ENCODE measurements around the gene ZNF777.

ZNF777 gene

DNA sequence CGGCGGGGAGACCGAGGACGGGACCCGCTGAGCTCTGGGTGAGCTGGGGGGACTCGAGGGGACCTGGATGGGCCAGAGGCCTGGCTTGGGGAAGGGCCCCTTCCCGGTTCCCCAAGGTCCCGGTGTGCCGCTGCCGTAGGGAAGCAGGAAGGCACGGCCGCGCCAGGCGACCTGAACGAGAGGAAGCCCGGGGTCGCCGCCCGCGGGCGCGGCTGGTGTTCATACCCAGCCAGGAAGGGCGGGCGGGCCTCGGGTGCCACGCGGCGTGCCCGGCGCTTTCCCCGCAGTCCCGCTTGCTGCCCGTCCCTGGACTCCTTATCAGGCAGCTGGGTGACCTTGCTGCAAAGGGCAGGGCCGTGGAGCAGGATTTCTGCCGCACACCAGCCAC, 38.0 kb downstream of the ZNF777 start:
- Histone ChIP-seq H3K4me3 (ENCODE audit: low read length) (peak overlapping the region; percentile 57), H3K9ac (ENCODE audit: low read length) (peak overlapping the region; percentile 26; the same call in 1 of the 2 replicates), H2AFZ (ENCODE audit: low read length) (peak overlapping the region; percentile 98)

GRCh38 chr7:149422162-149422913, 38.5 kb downstream of the ZNF777 start:
- H3K27me3 ChIP-seq (replicated peaks; ENCODE audit: insufficient read depth, low read length) = no peaks in the 10 kb centered on the region
- H4K20me1 ChIP-seq (ENCODE audit: insufficient read depth, low read length) = no peaks in the 10 kb centered on the region
- peak overlapping the region; percentile 78 for H3K4me3 ChIP-seq (ENCODE audit: low read length)
- peak overlapping the region; percentile 64; the same call in 1 of the 2 replicates for H3K9ac ChIP-seq (ENCODE audit: low read length)
- H3K27ac ChIP-seq (ENCODE audit: low read length) = no peak overlapping the region
- peak overlapping the region; percentile 100 for H2AFZ ChIP-seq (ENCODE audit: low read length)
- peak overlapping the region; percentile 99 for H3K4me2 ChIP-seq (ENCODE audit: low read depth, low read length)
- peak; percentile 38 for TF ChIP-seq CTCF (IDR thresholded peaks at IDR 0.05; ENCODE audit: low read length)
- TF ChIP-seq EZH2phosphoT487 (IDR thresholded peaks at IDR 0.05; ENCODE audit: low read length) = no peak
- H3K9me3 ChIP-seq (replicated peaks; ENCODE audit: insufficient read depth, low read length) = no peaks in the 10 kb centered on the region
- no peaks in the 10 kb centered on the region for H3K36me3 ChIP-seq (replicated peaks; ENCODE audit: insufficient read depth, low read length)
- DNase-seq = peak; percentile 93
- H3K4me1 ChIP-seq (ENCODE audit: low read length) = no peaks in the 10 kb centered on the region
- H3K79me2 ChIP-seq (ENCODE audit: low read length) = no peaks in the 10 kb centered on the region
- H3F3A ChIP-seq (ENCODE audit: insufficient read depth, low read length) = no peaks in the 10 kb centered on the region
- no peaks in the 10 kb centered on the region for H3K9me2 ChIP-seq (replicated peaks; ENCODE audit: insufficient read depth, low read length)

More for the DNA sequence above, 38.0 kb downstream of the ZNF777 start:
- H3K27ac ChIP-seq (ENCODE audit: low read length) = no peak overlapping the region
- no peaks in the 10 kb centered on the region for H3K9me2 ChIP-seq (replicated peaks; ENCODE audit: insufficient read depth, low read length)
- DNase-seq = no peak
- H3K36me3 ChIP-seq (replicated peaks; ENCODE audit: insufficient read depth, low read length) = no peaks in the 10 kb centered on the region
- H3K27me3 ChIP-seq (replicated peaks; ENCODE audit: insufficient read depth, low read length) = no peaks in the 10 kb centered on the region
- H4K20me1 ChIP-seq (ENCODE audit: insufficient read depth, low read length) = no peaks in the 10 kb centered on the region
- no peaks in the 10 kb centered on the region for H3K9me3 ChIP-seq (replicated peaks; ENCODE audit: insufficient read depth, low read length)
- TF ChIP-seq CTCF (IDR thresholded peaks at IDR 0.05; ENCODE audit: low read length) (no peak), EZH2phosphoT487 (IDR thresholded peaks at IDR 0.05; ENCODE audit: low read length) (no peak), EZH2 (optimal IDR thresholded peaks at IDR 0.05; ENCODE audit: low read depth, low read length) (no peak)
- H3K4me2 ChIP-seq (ENCODE audit: low read depth, low read length) = peak overlapping the region; percentile 89
- no peaks in the 10 kb centered on the region for H3F3A ChIP-seq (ENCODE audit: insufficient read depth, low read length)
- no peaks in the 10 kb centered on the region for H3K79me2 ChIP-seq (ENCODE audit: low read length)
- H3K4me1 ChIP-seq (ENCODE audit: low read length) = no peaks in the 10 kb centered on the region

DNA sequence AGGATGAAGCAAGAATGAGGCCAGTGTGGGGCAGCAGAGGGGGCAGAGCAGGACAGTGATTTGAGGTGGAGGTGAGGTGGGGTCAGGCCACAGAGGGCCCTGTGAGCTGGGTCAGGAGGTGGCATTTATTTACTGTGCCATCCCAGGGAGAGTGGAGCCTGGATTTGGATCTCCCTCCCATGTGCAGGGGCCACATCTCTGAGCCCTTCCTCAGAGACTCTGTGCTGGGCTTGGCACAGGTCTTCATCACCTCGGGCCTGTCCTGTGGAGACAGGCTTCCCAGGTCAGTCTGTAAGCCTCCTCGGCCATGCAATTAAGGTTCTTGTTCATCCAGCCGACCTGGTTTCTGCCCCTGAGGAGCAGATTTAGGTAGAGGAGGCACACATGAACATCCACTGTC, 40.9 kb downstream of the ZNF777 start:
- DNase-seq = no peak
- no peak overlapping the region for H2AFZ ChIP-seq (ENCODE audit: low read length)
- H3K79me2 ChIP-seq (ENCODE audit: low read length) = no peaks in the 10 kb centered on the region
- no peaks in the 10 kb centered on the region for H3K4me1 ChIP-seq (ENCODE audit: low read length)
- no peak overlapping the region for H3K27ac ChIP-seq (ENCODE audit: low read length)
- no peaks in the 10 kb centered on the region for H3K9me3 ChIP-seq (replicated peaks; ENCODE audit: insufficient read depth, low read length)
- TF ChIP-seq EZH2 (optimal IDR thresholded peaks at IDR 0.05; ENCODE audit: low read depth, low read length) (no peak), EZH2phosphoT487 (IDR thresholded peaks at IDR 0.05; ENCODE audit: low read length) (no peak), CTCF (IDR thresholded peaks at IDR 0.05; ENCODE audit: low read length) (no peak)
- no peaks in the 10 kb centered on the region for H3F3A ChIP-seq (ENCODE audit: insufficient read depth, low read length)
- no peak overlapping the region for H3K4me3 ChIP-seq (ENCODE audit: low read length)
- H3K9me2 ChIP-seq (replicated peaks; ENCODE audit: insufficient read depth, low read length) = no peaks in the 10 kb centered on the region
- H3K27me3 ChIP-seq (replicated peaks; ENCODE audit: insufficient read depth, low read length) = no peaks in the 10 kb centered on the region
- no peaks in the 10 kb centered on the region for H4K20me1 ChIP-seq (ENCODE audit: insufficient read depth, low read length)
- no peak overlapping the region for H3K4me2 ChIP-seq (ENCODE audit: low read depth, low read length)
- no peaks in the 10 kb centered on the region for H3K36me3 ChIP-seq (replicated peaks; ENCODE audit: insufficient read depth, low read length)
- H3K9ac ChIP-seq (ENCODE audit: low read length) = no peak overlapping the region
